ENCODE results near the gene CFAP65.

- TF ChIP-seq CTCF (IDR thresholded peaks at IDR 0.05; ENCODE audit: low read depth, low read length) (no peak), EZH2phosphoT487 (IDR thresholded peaks at IDR 0.05; ENCODE audit: low read depth) (no peak)
These were observed 11.0 kb downstream of the CFAP65 start for GRCh38 chr2:219030177-219030940.

All from OCI-LY3 (cell line).